ENCODE data around the gene DOCK6. TPM values are rescaled to one million over a fixed set of nuclear protein-coding genes. Genes with fewer than 3 reads are reported as not detected.
A peak's percentile ranks its signal among the peaks of the same experiment; 100 is the strongest.

Gene DOCK6
- total and polyA plus RNA-seq, 2 of the 13 experiments (the other 11 are each of a cell fraction or from before 2014, with no cell fraction given), result 5.4 to 38.1 TPM

GRCh38 chr19:11242864-11243797 lies 19.2 kb downstream of the DOCK6 start (continued):
- TF ChIP-seq NR3C1 (CRISPR knock-in tag; IDR thresholded peaks at IDR 0.05) (no peak), MBNL3 (CRISPR knock-in tag; conservative IDR thresholded peaks at IDR 0.05) (no peak), TFAP4 (IDR thresholded peaks at IDR 0.05; ENCODE audit: borderline replicate concordance, low read depth) (peak; percentile 23; the same call in 1 of the 2 replicates), ZNF510 (CRISPR knock-in tag; IDR thresholded peaks at IDR 0.05; ENCODE audit: low read depth) (no peak), NR2C2 (CRISPR knock-in tag; IDR thresholded peaks at IDR 0.05; ENCODE audit: borderline replicate concordance) (peak; percentile 19; the same call in 1 of the 2 replicates), PITX1 (CRISPR knock-in tag; IDR thresholded peaks at IDR 0.05) (no peak), ZBED4 (CRISPR knock-in tag; IDR thresholded peaks at IDR 0.05; ENCODE audit: borderline replicate concordance) (0 out of 2 replicates have a peak, but pooled peaks have one; percentile 18), ZMYM3 (CRISPR knock-in tag; IDR thresholded peaks at IDR 0.05) (no peak; the same call in 1 of the 2 replicates), THAP11 (CRISPR knock-in tag; IDR thresholded peaks at IDR 0.05) (peak; percentile 36; the same call in 1 of the 2 replicates), ZBTB46 (CRISPR knock-in tag; IDR thresholded peaks at IDR 0.05; ENCODE audit: borderline replicate concordance) (no peak), ZNF619 (CRISPR knock-in tag; IDR thresholded peaks at IDR 0.05) (0 out of 2 replicates have a peak, but pooled peaks have one; percentile 55), FOXP1 (IDR thresholded peaks at IDR 0.05) (no peak), FOXP1 (CRISPR knock-in tag; IDR thresholded peaks at IDR 0.05) (no peak), SUZ12 (IDR thresholded peaks at IDR 0.05; ENCODE audit: low read depth, low read length) (no peak), HDAC2 (CRISPR knock-in tag; IDR thresholded peaks at IDR 0.05) (no peak; the same call in 1 of the 2 replicates), WIZ (CRISPR knock-in tag; IDR thresholded peaks at IDR 0.05) (0 out of 2 replicates have a peak, but pooled peaks have one; percentile 41), RCOR2 (CRISPR knock-in tag; IDR thresholded peaks at IDR 0.05) (0 out of 2 replicates have a peak, but pooled peaks have one; percentile 9), GATA4 (IDR thresholded peaks at IDR 0.05; ENCODE audit: borderline replicate concordance, low read depth) (no peak), MIER2 (CRISPR knock-in tag; IDR thresholded peaks at IDR 0.05) (no peak; the same call in 1 of the 2 replicates), MEF2D (CRISPR knock-in tag; IDR thresholded peaks at IDR 0.05) (0 out of 2 replicates have a peak, but pooled peaks have one; percentile 13), MXD4 (CRISPR knock-in tag; IDR thresholded peaks at IDR 0.05) (no peak), ZZZ3 (CRISPR knock-in tag; IDR thresholded peaks at IDR 0.05; ENCODE audit: borderline replicate concordance) (no peak), ZFP36 (IDR thresholded peaks at IDR 0.05; ENCODE audit: borderline replicate concordance, low read depth, low read length, partially characterized antibody) (no peak), ZFP36L1 (CRISPR knock-in tag; IDR thresholded peaks at IDR 0.05) (peak; percentile 70; the same call in 1 of the 2 replicates), PTBP1 (IDR thresholded peaks at IDR 0.05; ENCODE audit: low read depth, low read length, poor library complexity, severe bottlenecking) (no peak)

All from HepG2 (cell line).